IPS-18c (cell line): ENCODE measurements around the gene BHMT2.

Source experiments
- H3K4me3 ChIP-seq: 2 replicates; pipeline ENCODE4 v1.7.0; 2013; ENCODE audit warnings: low read depth, mild to moderate bottlenecking, low read length, moderate library complexity; ENCODE audit not compliant: insufficient read depth
- H3K9me3 ChIP-seq: one replicate; pipeline ENCODE4 v1.6.1; 2013; ENCODE audit warnings: mild to moderate bottlenecking, low read length, moderate library complexity; ENCODE audit not compliant: control insufficient read depth, insufficient read depth

Gene BHMT2

GRCh38 chr5:79136618-79137017 is 67.1 kb downstream of the BHMT2 start:
- Histone ChIP-seq H3K4me3 (no peak overlapping the region), H3K9me3 (no peaks in the 10 kb centered on the region)
